ENCODE measurements around the gene GPD1. TPM values are rescaled to one million over a fixed set of nuclear protein-coding genes. Genes with fewer than 3 reads are reported as not detected.

Gene GPD1
- total RNA-seq, 1 experiment from 2014 or later, result 1.6 TPM

DNA sequence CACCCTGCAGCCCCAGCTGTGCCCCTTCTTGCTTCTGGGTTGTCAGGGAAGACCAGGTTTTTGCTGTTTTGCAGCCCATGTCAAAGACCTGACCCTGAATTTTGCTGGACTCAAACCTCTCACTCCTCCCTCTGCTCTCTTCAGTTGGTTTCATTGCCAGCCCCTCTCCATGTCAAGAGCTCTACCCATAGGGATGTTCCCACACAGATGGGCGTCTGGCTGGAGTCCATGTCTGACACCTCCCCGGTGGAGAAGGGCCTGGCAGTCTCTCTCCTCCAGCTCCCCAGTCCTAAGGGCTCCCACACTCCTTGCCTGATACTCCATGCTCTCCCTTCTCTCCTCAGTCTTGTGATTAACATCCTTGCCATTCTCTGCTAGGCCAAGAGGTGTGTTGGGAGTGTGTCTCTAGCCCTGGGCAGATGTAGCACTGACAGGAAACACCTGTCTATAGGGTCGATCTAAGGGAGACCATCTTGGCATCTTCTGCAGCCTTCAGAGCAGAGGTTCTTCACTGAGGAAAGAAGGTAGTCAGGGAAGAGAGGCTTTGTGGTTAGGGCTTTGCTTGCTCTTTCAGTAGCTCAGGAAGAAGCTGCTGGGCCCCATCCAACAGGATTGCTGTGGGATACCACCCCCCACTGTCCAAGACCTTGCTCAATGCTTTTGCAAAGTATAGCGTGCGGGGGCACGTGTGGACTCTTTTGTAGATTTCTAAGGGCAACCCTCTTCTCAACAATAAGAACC, 41.7 kb upstream of the GPD1 start:
- ATAC-seq (no peak), DNase-seq (ENCODE audit: low read depth, low spot score) (no peak)
- no peak overlapping the region for H3K4me3 ChIP-seq (replicated peaks in 1 of 2; ENCODE audit: low read depth in 1 of 2, low read length in 2 of 2)
- TF ChIP-seq, protein P1, sequence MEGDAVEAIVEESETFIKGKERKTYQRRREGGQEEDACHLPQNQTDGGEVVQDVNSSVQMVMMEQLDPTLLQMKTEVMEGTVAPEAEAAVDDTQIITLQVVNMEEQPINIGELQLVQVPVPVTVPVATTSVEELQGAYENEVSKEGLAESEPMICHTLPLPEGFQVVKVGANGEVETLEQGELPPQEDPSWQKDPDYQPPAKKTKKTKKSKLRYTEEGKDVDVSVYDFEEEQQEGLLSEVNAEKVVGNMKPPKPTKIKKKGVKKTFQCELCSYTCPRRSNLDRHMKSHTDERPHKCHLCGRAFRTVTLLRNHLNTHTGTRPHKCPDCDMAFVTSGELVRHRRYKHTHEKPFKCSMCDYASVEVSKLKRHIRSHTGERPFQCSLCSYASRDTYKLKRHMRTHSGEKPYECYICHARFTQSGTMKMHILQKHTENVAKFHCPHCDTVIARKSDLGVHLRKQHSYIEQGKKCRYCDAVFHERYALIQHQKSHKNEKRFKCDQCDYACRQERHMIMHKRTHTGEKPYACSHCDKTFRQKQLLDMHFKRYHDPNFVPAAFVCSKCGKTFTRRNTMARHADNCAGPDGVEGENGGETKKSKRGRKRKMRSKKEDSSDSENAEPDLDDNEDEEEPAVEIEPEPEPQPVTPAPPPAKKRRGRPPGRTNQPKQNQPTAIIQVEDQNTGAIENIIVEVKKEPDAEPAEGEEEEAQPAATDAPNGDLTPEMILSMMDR (IDR thresholded peaks at IDR 0.05 in 2 of 3, conservative IDR thresholded peaks at IDR 0.05 in 1 of 3; ENCODE audit: borderline replicate concordance in 1 of 3, insufficient read depth in 1 of 3, low read depth in 2 of 3, low read length in 2 of 3), result no peak
- TF ChIP-seq EZH2phosphoT487 (IDR thresholded peaks at IDR 0.05; ENCODE audit: borderline replicate concordance) (no peak), EGR1 (IDR thresholded peaks at IDR 0.05; ENCODE audit: low read depth) (no peak), SIN3A (IDR thresholded peaks at IDR 0.05; ENCODE audit: low read depth) (no peak), SP1 (IDR thresholded peaks at IDR 0.05; ENCODE audit: low read depth) (no peak), CEBPB (IDR thresholded peaks at IDR 0.05; ENCODE audit: low read depth) (no peak), ZNF274 (IDR thresholded peaks at IDR 0.05; ENCODE audit: low read depth, low read length) (no peak), ELF1 (IDR thresholded peaks at IDR 0.05; ENCODE audit: borderline replicate concordance, low read depth) (no peak), RAD21 (IDR thresholded peaks at IDR 0.05; ENCODE audit: low read depth) (no peak), JUND (IDR thresholded peaks at IDR 0.05) (no peak), EZH2 (IDR thresholded peaks at IDR 0.05) (no peak)
- TF ChIP-seq, protein P2, sequence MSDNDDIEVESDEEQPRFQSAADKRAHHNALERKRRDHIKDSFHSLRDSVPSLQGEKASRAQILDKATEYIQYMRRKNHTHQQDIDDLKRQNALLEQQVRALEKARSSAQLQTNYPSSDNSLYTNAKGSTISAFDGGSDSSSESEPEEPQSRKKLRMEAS (IDR thresholded peaks at IDR 0.05), result no peak
- intact Hi-C loops (cut with micrococcal nuclease), result no loop called here
- no peak overlapping the region for H3K9ac ChIP-seq (ENCODE audit: low read length)
- ChIA-PET RAD21 (ENCODE audit: low non-redundant PET in 1 of 2, low total read pairs in 2 of 2, uncharacterized antibody in 2 of 2, unreplicated experiment in 2 of 2) (no interaction called here), POLR2A (no interaction called here), CTCF (interaction anchor here (0.9 kb wide), 1 partner anchor 22 kb away, joined by 3 read pairs; no protein-coding TSS in a partner anchor)
- H3K9me2 ChIP-seq (ENCODE audit: insufficient read depth), result no peaks in the 10 kb centered on the region
- no peaks in the 10 kb centered on the region for H4K20me1 ChIP-seq (ENCODE audit: insufficient read depth)
- no peak overlapping the region for H2AFZ ChIP-seq (ENCODE audit: low read depth, low read length, poor library complexity, severe bottlenecking)
- peaks cover 0 to 19% of the 10 kb centered on the region in 2 experiments; a peak in 2 of 4 replicates for H3K4me1 ChIP-seq (ENCODE audit: control insufficient read depth in 1 of 2, insufficient read depth in 2 of 2, low read length in 2 of 2)
- H3K79me2 ChIP-seq (ENCODE audit: insufficient read depth, low read length), result no peaks in the 10 kb centered on the region
- H3K4me2 ChIP-seq (ENCODE audit: low read length), result no peak overlapping the region
- no peak overlapping the region for H3K27ac ChIP-seq (ENCODE audit: low read depth, low read length)
- H3K9me3 ChIP-seq (ENCODE audit: control insufficient read depth in 1 of 2, insufficient read depth in 1 of 2, low read depth in 1 of 2, low read length in 2 of 2), result no peaks in the 10 kb centered on the region
- no peaks in the 10 kb centered on the region for H3K27me3 ChIP-seq (ENCODE audit: insufficient read depth, low read length)
- no TSS peak for BruUV-seq (replicated peaks)
- peaks cover 2 to 23% of the 10 kb centered on the region in 2 experiments; a peak in 2 of 4 replicates for H3K36me3 ChIP-seq (ENCODE audit: control insufficient read depth in 1 of 2, insufficient read depth in 2 of 2, low read length in 2 of 2)

All from HCT116 (cell line).